ENCODE measurements around the gene COG4.

The COG4 gene

GRCh38 chr16:70478169-70478568, 45.2 kb downstream of the COG4 start:
- no peak for DNase-seq

- no peak for DNase-seq
These were observed 46.9 kb downstream of the COG4 start for GRCh38 chr16:70476272-70477020.

- DNase-seq = no peak
These were observed 48.1 kb downstream of the COG4 start for GRCh38 chr16:70475054-70475871.

- DNase-seq = no peak
These were observed 48.9 kb downstream of the COG4 start for GRCh38 chr16:70474320-70475053.

- peak; percentile 2 for DNase-seq
These were observed 49.7 kb downstream of the COG4 start for GRCh38 chr16:70473446-70474319.

GRCh38 chr16:70472786-70473433, 50.4 kb downstream of the COG4 start:
- DNase-seq = no peak

GRCh38 chr16:70470927-70471341, 52.4 kb downstream of the COG4 start:
- peak; percentile 18 for DNase-seq

- DNase-seq = no peak
These were observed 53.0 kb downstream of the COG4 start for GRCh38 chr16:70470141-70470926.

- DNase-seq = no peak
These were observed 54.4 kb downstream of the COG4 start for GRCh38 chr16:70468776-70469525.

- DNase-seq = no peak
These were observed 55.7 kb downstream of the COG4 start for GRCh38 chr16:70467608-70468007.

- no peak for DNase-seq
These were observed 56.2 kb downstream of the COG4 start for GRCh38 chr16:70467113-70467512.

- no peak for DNase-seq
These were observed 56.6 kb downstream of the COG4 start for GRCh38 chr16:70466805-70467076.

- DNase-seq = no peak
These were observed 57.2 kb downstream of the COG4 start for GRCh38 chr16:70465999-70466804.

GRCh38 chr16:70463235-70463634, 60.1 kb downstream of the COG4 start:
- DNase-seq = no peak

- no peak for DNase-seq
These were observed 62.6 kb downstream of the COG4 start for GRCh38 chr16:70460737-70461261.

GRCh38 chr16:70457446-70458166, 65.7 kb downstream of the COG4 start:
- no peak for DNase-seq

- peak; percentile 34 for DNase-seq
These were observed 67.4 kb downstream of the COG4 start for GRCh38 chr16:70455910-70456309.

- DNase-seq = peak; percentile 87
These were observed 68.9 kb downstream of the COG4 start, which contains the start of gene FCSK for GRCh38 chr16:70454222-70455034. TSS of gene FCSK (plus strand) at chr16:70454595. CDS start at chr16:70463191, 8,596 bp downstream.

Measured in OCI-M1 (cell line).